Hematopoietic multipotent progenitor cell treated with erythropoietin and hydrocortisone succinate and interleukin-3 and kit ligand, for 8 days (in vitro differentiated cells): ENCODE measurements around the gene ANKRD34C.

Source experiments
- DNase-seq: peaks from one replicate; pipeline ENCODE4 v3.0.0-alpha.2; 2015

Gene ANKRD34C

GRCh38 chr15:79282371-79283251 is at the start of gene ANKRD34C:
ANKRD34C (plus strand) TSS chr15:79282722; CDS start chr15:79293285, 10,563 bp downstream.
- no peak for DNase-seq

GRCh38 chr15:79233236-79233635 is 49.3 kb upstream of the ANKRD34C start:
- DNase-seq: no peak

GRCh38 chr15:79240036-79240435 is 42.5 kb upstream of the ANKRD34C start:
- DNase-seq: no peak

- DNase-seq: no peak
Measured at GRCh38 chr15:79243723-79244122, 38.8 kb upstream of the ANKRD34C start.

GRCh38 chr15:79244876-79245275 is 37.6 kb upstream of the ANKRD34C start:
- no peak for DNase-seq

- no peak for DNase-seq
Measured at GRCh38 chr15:79248183-79248582, 34.3 kb upstream of the ANKRD34C start.

- no peak for DNase-seq
Measured at GRCh38 chr15:79257454-79257853, 25.1 kb upstream of the ANKRD34C start.

GRCh38 chr15:79261836-79262235 is 20.7 kb upstream of the ANKRD34C start:
- no peak for DNase-seq

GRCh38 chr15:79265167-79265566 is 17.4 kb upstream of the ANKRD34C start:
- DNase-seq: no peak

- no peak for DNase-seq
Measured at GRCh38 chr15:79265987-79266579, 16.4 kb upstream of the ANKRD34C start.

GRCh38 chr15:79283252-79284048 is 928 bp downstream of the ANKRD34C start:
- peak; percentile 12 for DNase-seq

GRCh38 chr15:79290642-79291275 is 8.2 kb downstream of the ANKRD34C start:
- DNase-seq: no peak

GRCh38 chr15:79292011-79292410 is 9.5 kb downstream of the ANKRD34C start:
- DNase-seq: no peak

- no peak for DNase-seq
Measured at GRCh38 chr15:79294075-79294474, 11.6 kb downstream of the ANKRD34C start.

- DNase-seq: peak; percentile 18
Measured at GRCh38 chr15:79296583-79296982, 14.1 kb downstream of the ANKRD34C start.

GRCh38 chr15:79299126-79299840 is 16.8 kb downstream of the ANKRD34C start:
- no peak for DNase-seq

- DNase-seq: no peak
Measured at GRCh38 chr15:79299841-79300235, 17.3 kb downstream of the ANKRD34C start.

- no peak for DNase-seq
Measured at GRCh38 chr15:79307251-79307650, 24.7 kb downstream of the ANKRD34C start.

GRCh38 chr15:79308874-79309273 is 26.4 kb downstream of the ANKRD34C start:
- no peak for DNase-seq

- DNase-seq: peak; percentile 55
Measured at GRCh38 chr15:79310612-79310984, 28.1 kb downstream of the ANKRD34C start.

- DNase-seq: peak; percentile 85
Measured at GRCh38 chr15:79310985-79311900, 28.7 kb downstream of the ANKRD34C start, which contains the start of gene TMED3. TMED3 (plus strand) TSS chr15:79311112; CDS start chr15:79311250, 138 bp downstream.
